Measurements from ENCODE around the gene HHAT.

Gene HHAT

DNA sequence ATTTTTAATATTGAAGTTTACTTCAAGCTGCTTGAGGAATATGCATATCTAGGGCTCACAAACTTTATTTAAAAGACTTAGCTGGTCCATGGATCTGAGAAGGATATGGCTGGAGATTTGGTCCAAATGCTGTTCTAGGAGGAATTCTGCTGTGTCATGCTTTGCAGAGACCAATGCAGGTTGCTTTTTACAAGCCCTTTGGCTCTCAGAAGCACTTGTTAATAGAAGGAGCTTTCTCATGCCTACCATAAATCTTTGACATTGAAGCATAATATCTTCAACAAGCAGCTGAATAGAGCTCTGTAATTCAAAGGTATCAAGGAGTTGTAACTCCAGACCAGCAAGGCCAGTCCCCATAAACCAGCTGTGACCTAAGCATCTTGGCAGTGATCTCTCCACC, 299.1 kb downstream of the HHAT start:
- Mint-ChIP-seq H3K9me3 (no peaks in the 10 kb centered on the region), H3K27ac (no peak overlapping the region), H3K4me1 (no peaks in the 10 kb centered on the region), H3K27me3 (no peaks in the 10 kb centered on the region), H3K4me3 (no peak overlapping the region), H3K36me3 (no peaks in the 10 kb centered on the region)
- CTCF ChIA-PET = interaction anchor here (0.7 kb wide), 1 partner anchor 331 kb away, joined by 3 read pairs; no protein-coding TSS in a partner anchor
- DNase-seq = no peak

DNA sequence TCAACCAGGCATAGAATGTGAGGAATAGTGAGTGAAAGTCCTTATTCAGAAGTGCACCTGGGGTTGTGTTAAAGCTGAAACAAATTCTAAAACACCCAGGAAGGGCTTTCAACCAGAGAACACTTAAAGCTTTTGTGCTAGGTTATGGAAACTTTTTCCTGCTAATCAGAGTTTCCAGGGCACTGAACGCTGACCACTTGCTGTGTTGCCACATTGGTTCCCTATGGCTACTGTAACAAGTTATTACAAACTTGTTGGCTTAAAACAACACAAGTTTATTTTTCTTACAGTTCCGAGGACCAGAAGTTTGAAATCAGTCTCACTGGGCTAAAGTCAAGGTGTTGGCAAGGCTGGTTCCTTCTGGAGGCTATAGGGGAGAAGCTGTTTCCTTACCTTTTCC, 300.6 kb downstream of the HHAT start:
- Mint-ChIP-seq H3K27me3 (no peaks in the 10 kb centered on the region), H3K4me1 (no peaks in the 10 kb centered on the region), H3K9me3 (no peaks in the 10 kb centered on the region), H3K36me3 (no peaks in the 10 kb centered on the region), H3K27ac (no peak overlapping the region), H3K4me3 (no peak overlapping the region)
- CTCF ChIA-PET = no interaction called here
- DNase-seq = no peak

GRCh38 chr1:210631399-210631798, 302.7 kb downstream of the HHAT start:
- H3K4me3 Mint-ChIP-seq = no peak overlapping the region
- CTCF ChIA-PET = no interaction called here
- no peaks in the 10 kb centered on the region for H3K36me3 Mint-ChIP-seq
- H3K9me3 Mint-ChIP-seq = no peaks in the 10 kb centered on the region
- H3K4me1 Mint-ChIP-seq = no peaks in the 10 kb centered on the region
- no peaks in the 10 kb centered on the region for H3K27me3 Mint-ChIP-seq
- DNase-seq = no peak
- no peak overlapping the region for H3K27ac Mint-ChIP-seq

- H3K9me3 Mint-ChIP-seq = no peaks in the 10 kb centered on the region
- H3K27ac Mint-ChIP-seq = no peak overlapping the region
- H3K4me1 Mint-ChIP-seq = no peaks in the 10 kb centered on the region
- H3K36me3 Mint-ChIP-seq = no peaks in the 10 kb centered on the region
- CTCF ChIA-PET = no interaction called here
- no peaks in the 10 kb centered on the region for H3K27me3 Mint-ChIP-seq
- DNase-seq = no peak
- no peak overlapping the region for H3K4me3 Mint-ChIP-seq
Observed at GRCh38 chr1:210633140-210633539, 304.4 kb downstream of the HHAT start.

- Mint-ChIP-seq H3K4me3 (no peak overlapping the region), H3K27me3 (no peaks in the 10 kb centered on the region), H3K4me1 (no peaks in the 10 kb centered on the region), H3K27ac (no peak overlapping the region), H3K9me3 (no peaks in the 10 kb centered on the region), H3K36me3 (no peaks in the 10 kb centered on the region)
- no peak for DNase-seq
- CTCF ChIA-PET = no interaction called here
Observed at GRCh38 chr1:210633636-210634035, 304.9 kb downstream of the HHAT start.

DNA sequence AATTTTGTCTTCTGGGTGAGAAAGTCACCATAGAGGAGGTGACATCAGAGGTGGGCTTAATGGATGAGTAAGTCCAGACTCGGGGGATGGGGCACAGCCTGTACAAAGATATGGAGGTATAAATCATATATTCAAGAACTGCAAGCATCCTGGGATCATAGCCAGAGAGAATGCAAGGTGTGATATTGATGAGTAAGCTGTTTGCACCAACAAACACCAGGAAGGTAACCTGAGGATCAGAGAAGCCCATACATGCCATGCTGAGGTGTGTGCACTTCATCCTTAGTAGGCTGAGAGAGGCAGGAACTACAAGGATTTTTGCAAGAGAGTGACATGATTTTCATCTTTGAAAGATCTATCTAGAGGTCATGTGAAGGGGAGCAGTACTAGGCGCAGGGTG, 306.4 kb downstream of the HHAT start:
- no peaks in the 10 kb centered on the region for H3K36me3 Mint-ChIP-seq
- no peak for DNase-seq

GRCh38 chr1:210641582-210641981, 312.9 kb downstream of the HHAT start:
- no peak for DNase-seq

More for the DNA sequence above, 306.4 kb downstream of the HHAT start:
- Mint-ChIP-seq H3K27me3 (peaks cover 4% of the 10 kb centered on the region), H3K9me3 (no peaks in the 10 kb centered on the region), H3K4me3 (no peak overlapping the region), H3K4me1 (no peaks in the 10 kb centered on the region), H3K27ac (no peak overlapping the region)
- CTCF ChIA-PET = no interaction called here

DNA sequence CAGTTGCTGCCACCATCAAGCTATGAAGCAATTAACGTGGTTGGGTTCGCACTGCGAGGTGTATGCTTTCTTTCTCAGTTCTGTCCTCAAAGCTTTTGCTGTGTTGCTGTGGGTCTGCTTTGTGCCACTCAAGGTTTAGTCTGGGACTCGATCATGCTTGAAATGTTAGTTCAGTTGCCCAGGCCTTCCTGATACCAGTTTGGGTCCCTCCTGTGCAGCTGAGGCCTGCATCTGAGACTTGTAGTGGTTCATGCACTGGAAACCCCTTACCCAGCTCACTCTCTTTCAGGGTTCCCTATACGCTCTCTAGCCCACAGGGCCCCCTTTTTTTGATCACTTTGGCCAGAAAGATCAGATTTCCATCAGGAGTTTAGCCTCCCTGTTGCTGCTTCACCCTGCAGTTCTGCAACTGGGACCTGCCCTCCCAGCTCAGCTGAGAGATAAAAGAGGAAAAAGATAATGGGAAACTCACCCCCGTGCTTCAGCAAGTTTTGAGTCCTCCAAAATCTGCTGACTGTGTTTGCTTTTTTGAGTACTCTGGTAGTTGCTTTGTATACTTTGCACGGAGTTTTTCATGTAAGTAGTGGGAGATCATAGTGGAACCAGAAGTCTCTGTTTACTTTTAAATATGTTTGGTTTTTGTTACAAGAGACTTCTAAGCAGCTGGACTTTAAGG, 317.0 kb downstream of the HHAT start:
- Mint-ChIP-seq H3K4me1 (peaks cover 11% of the 10 kb centered on the region), H3K4me3 (no peak overlapping the region), H3K27me3 (no peaks in the 10 kb centered on the region), H3K9me3 (no peaks in the 10 kb centered on the region), H3K27ac (no peak overlapping the region), H3K36me3 (no peaks in the 10 kb centered on the region)
- CTCF ChIA-PET = no interaction called here
- DNase-seq = no peak

More at GRCh38 chr1:210641582-210641981, 312.9 kb downstream of the HHAT start:
- H3K27ac Mint-ChIP-seq = no peak overlapping the region
- peaks cover 4% of the 10 kb centered on the region for H3K27me3 Mint-ChIP-seq
- no peaks in the 10 kb centered on the region for H3K9me3 Mint-ChIP-seq
- H3K4me1 Mint-ChIP-seq = no peaks in the 10 kb centered on the region
- no peak overlapping the region for H3K4me3 Mint-ChIP-seq
- no peaks in the 10 kb centered on the region for H3K36me3 Mint-ChIP-seq
- CTCF ChIA-PET = no interaction called here

- Mint-ChIP-seq H3K36me3 (no peaks in the 10 kb centered on the region), H3K27me3 (no peaks in the 10 kb centered on the region), H3K4me1 (peaks cover 11% of the 10 kb centered on the region), H3K9me3 (no peaks in the 10 kb centered on the region), H3K4me3 (no peak overlapping the region), H3K27ac (no peak overlapping the region)
- DNase-seq = no peak
- CTCF ChIA-PET = no interaction called here
Observed at GRCh38 chr1:210646258-210646616, 317.5 kb downstream of the HHAT start.

DNA sequence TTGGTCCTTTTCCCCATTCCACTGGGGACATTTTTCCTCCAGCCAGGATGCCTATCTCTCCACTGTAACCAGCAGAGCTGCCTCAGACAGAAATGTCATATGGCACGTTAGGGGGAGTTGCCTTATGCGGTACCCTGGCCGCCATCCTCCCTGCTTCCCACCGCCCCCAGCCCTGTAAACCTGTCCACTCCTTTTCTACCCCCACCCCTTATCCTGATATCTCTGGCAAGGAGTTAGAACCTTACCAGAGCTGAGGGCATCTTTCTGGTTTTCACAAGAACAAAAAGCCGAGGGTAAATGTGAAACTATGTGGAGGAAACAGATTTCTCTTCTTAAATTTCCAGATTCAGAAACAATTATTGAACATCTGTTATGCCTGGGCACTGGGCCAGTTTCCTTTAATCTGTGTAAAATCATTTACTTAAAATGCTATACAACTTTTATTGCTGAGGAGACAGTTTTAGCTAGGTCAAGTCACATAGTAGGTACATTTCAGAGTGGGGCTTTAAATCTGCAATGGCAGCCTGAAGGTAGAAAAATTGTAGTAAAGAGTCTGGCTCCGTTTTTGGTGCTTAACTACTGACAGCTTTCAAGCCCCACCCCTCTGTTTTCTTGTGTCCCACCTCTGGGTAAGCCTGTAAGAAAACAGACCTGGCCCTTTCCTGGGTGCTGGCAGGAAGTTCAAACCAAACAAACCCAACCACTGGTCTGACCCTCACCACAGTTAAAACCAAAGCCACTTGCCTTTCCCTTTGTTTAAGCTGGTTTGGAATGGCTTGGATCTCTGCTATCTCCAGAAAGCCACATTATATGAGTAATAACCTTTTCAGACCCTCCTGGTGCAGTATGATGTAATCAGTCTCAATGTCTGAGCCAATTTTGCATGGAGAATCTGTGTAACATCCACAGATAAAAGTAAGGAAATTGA, 319.0 kb downstream of the HHAT start:
- Mint-ChIP-seq H3K4me1 (peaks cover 11% of the 10 kb centered on the region), H3K36me3 (no peaks in the 10 kb centered on the region), H3K9me3 (no peaks in the 10 kb centered on the region), H3K4me3 (no peak overlapping the region), H3K27ac (no peak overlapping the region), H3K27me3 (no peaks in the 10 kb centered on the region)
- no peak for DNase-seq
- CTCF ChIA-PET = interaction anchor here (0.5 to 0.7 kb wide), 2 partner anchors 20 to 68 kb away, joined by 3 to 4 read pairs; no protein-coding TSS in a partner anchor

- Mint-ChIP-seq H3K27me3 (no peaks in the 10 kb centered on the region), H3K9me3 (peaks cover under 1% of the 10 kb centered on the region), H3K27ac (no peak overlapping the region), H3K4me3 (no peak overlapping the region), H3K36me3 (no peaks in the 10 kb centered on the region), H3K4me1 (peaks cover 11% of the 10 kb centered on the region)
- CTCF ChIA-PET = no interaction called here
- no peak for DNase-seq
Observed at GRCh38 chr1:210648588-210649269, 320.0 kb downstream of the HHAT start.

DNA sequence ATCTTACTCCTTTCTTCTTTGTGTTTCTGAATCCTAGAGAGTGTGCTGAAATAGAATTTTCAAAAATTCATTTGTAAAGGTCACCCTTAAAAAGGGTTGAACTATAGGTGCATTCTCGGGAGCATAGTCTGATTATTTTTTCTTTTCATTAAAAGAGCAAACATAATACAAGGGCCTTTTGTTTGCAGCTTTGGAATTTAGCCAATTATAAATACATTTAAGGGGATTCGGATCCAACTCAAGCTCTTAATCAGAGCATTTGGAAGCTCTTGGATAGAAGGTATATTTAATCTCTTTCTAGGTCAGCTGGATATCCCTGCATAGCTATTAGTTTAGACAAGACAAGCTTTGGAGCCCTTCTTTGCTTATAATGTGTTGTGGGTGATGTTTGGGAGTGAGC, 321.7 kb downstream of the HHAT start:
- Mint-ChIP-seq H3K27ac (no peak overlapping the region), H3K4me3 (no peak overlapping the region), H3K36me3 (no peaks in the 10 kb centered on the region), H3K27me3 (no peaks in the 10 kb centered on the region), H3K4me1 (peaks cover 11% of the 10 kb centered on the region), H3K9me3 (peaks cover 4% of the 10 kb centered on the region)
- CTCF ChIA-PET = no interaction called here
- no peak for DNase-seq

GRCh38 chr1:210652329-210652954, 323.7 kb downstream of the HHAT start:
- DNase-seq = no peak
- H3K36me3 Mint-ChIP-seq = no peaks in the 10 kb centered on the region
- H3K4me1 Mint-ChIP-seq = peaks cover 9% of the 10 kb centered on the region
- H3K27ac Mint-ChIP-seq = no peak overlapping the region
- no peak overlapping the region for H3K4me3 Mint-ChIP-seq
- peaks cover 4% of the 10 kb centered on the region for H3K9me3 Mint-ChIP-seq
- CTCF ChIA-PET = interaction anchor here (1.1 kb wide), 1 partner anchor 204 kb away, joined by 3 read pairs; no protein-coding TSS in a partner anchor
- no peaks in the 10 kb centered on the region for H3K27me3 Mint-ChIP-seq

- DNase-seq = no peak
- H3K27me3 Mint-ChIP-seq = no peaks in the 10 kb centered on the region
Observed at GRCh38 chr1:210653771-210654170, 325.1 kb downstream of the HHAT start.

More at GRCh38 chr1:210653771-210654170, 325.1 kb downstream of the HHAT start:
- Mint-ChIP-seq H3K9me3 (peaks cover 4% of the 10 kb centered on the region), H3K27ac (no peak overlapping the region), H3K36me3 (no peaks in the 10 kb centered on the region), H3K4me1 (no peaks in the 10 kb centered on the region), H3K4me3 (no peak overlapping the region)
- CTCF ChIA-PET = no interaction called here

Measured in activated naive CD4-positive, alpha-beta T cell treated with anti-CD3 and anti-CD28 coated beads, Interleukin-2, amount 10 ng/mL, durations not matched to agents 7 days and 5 days (primary cell).